ENCODE data around the gene SMIM33.
"Not testable (repeated sequence)": the region's sequence is repeated elsewhere in the genome, so short reads cannot be mapped to it uniquely, and the experiment has no call there.

Gene SMIM33

GRCh38 chr5:139438707-139439012, 32.1 kb upstream of the SMIM33 start:
- no peak for DNase-seq (ENCODE audit: low read depth)
- no peak for TF ChIP-seq CTCF (IDR thresholded peaks at IDR 0.05; ENCODE audit: low read depth, low read length, missing control alignments)
- H3K4me3 ChIP-seq (ENCODE audit: low read depth, low read length), result peak overlapping the region; percentile 73

- TF ChIP-seq CTCF (IDR thresholded peaks at IDR 0.05; ENCODE audit: low read depth, low read length, missing control alignments), result no peak
- peak within 1 kb of the TSS; percentile 73 for H3K4me3 ChIP-seq (ENCODE audit: low read depth, low read length)
- peak; percentile 62 for DNase-seq (ENCODE audit: low read depth)
Measured at GRCh38 chr5:139439013-139439903, 31.5 kb upstream of the SMIM33 start, which contains the start of gene DNAJC18. DNAJC18 (minus strand) TSS chr5:139439525; CDS start chr5:139439445, 80 bp downstream.

GRCh38 chr5:139440416-139440815, 30.4 kb upstream of the SMIM33 start:
- DNase-seq (ENCODE audit: low read depth); H3K4me3 ChIP-seq (ENCODE audit: low read depth, low read length): not testable (repeated sequence)

- no peak overlapping the region for H3K4me3 ChIP-seq (ENCODE audit: low read depth, low read length)
- DNase-seq (ENCODE audit: low read depth), result no peak
- no peak for TF ChIP-seq CTCF (IDR thresholded peaks at IDR 0.05; ENCODE audit: low read depth, low read length, missing control alignments)
Measured at GRCh38 chr5:139443831-139444453, 26.9 kb upstream of the SMIM33 start.

- H3K4me3 ChIP-seq (ENCODE audit: low read depth, low read length), result no peak overlapping the region
- no peak for DNase-seq (ENCODE audit: low read depth)
- TF ChIP-seq CTCF (IDR thresholded peaks at IDR 0.05; ENCODE audit: low read depth, low read length, missing control alignments), result no peak
Measured at GRCh38 chr5:139445325-139446170, 25.3 kb upstream of the SMIM33 start.

- no peak for TF ChIP-seq CTCF (IDR thresholded peaks at IDR 0.05; ENCODE audit: low read depth, low read length, missing control alignments)
- peak; percentile 43 for DNase-seq (ENCODE audit: low read depth)
- H3K4me3 ChIP-seq (ENCODE audit: low read depth, low read length), result no peak overlapping the region
Measured at GRCh38 chr5:139446956-139447779, 23.6 kb upstream of the SMIM33 start.

Data from GM12864 (cell line).